Thyroid gland (tissue), 4 donors: ENCODE measurements around the gene ATP1A4. TPM values are rescaled to one million over a fixed set of nuclear protein-coding genes. Genes with fewer than 3 reads are reported as not detected.
"Not testable (repeated sequence)": the region's sequence is repeated elsewhere in the genome, so short reads cannot be mapped to it uniquely, and the experiment has no call there.

Experiments
- DNase-seq, 2 donors: peaks; one replicate each; pipeline ENCODE4 v3.0.0-alpha.2; 2019
- H3K27ac ChIP-seq, 3 donors: fragments of 200-600 bp; sonication (generic); 1 replicate in 2 of 3; 2 replicates in 1 of 3; pipeline ENCODE4 v1.5.1; 2016 to 2019; ENCODE audit warnings: mild to moderate bottlenecking in 1 of 3, moderate library complexity in 1 of 3
- H3K27me3 ChIP-seq: fragments of 200-600 bp; sonication (generic); one replicate; pipeline ENCODE4 v1.5.1; 2019
- H3K36me3 ChIP-seq, 2 donors: fragments of 200-600 bp; sonication (generic); one replicate each; pipeline ENCODE4 v1.5.1; 2016 to 2019
- H3K4me1 ChIP-seq, 2 donors: fragments of 200-600 bp; sonication (generic); one replicate each; pipeline ENCODE4 v1.5.1; 2017 to 2019
- H3K4me3 ChIP-seq, 3 donors: fragments of 200-600 bp; sonication (generic); replicated peaks in 1 of 3; 1 replicate in 2 of 3; 2 replicates in 1 of 3; pipeline ENCODE4 v1.5.1; 2016; ENCODE audit warnings: mild to moderate bottlenecking in 1 of 3
- H3K9me3 ChIP-seq: fragments of 200-600 bp; sonication (generic); one replicate; pipeline ENCODE4 v1.5.1; 2017
- CTCF ChIP-seq, 6 experiments: fragments of 200-600 bp in 3 of 6; fragments of 450-650 bp in 3 of 6; sonication (generic) in 3 of 6; IDR thresholded peaks; one replicate each; pipeline ENCODE4 v1.5.1; 2016 to 2019; ENCODE audit warnings: antibody characterized with exemption in 6 of 6, mild to moderate bottlenecking in 2 of 6, inconsistent platforms in 1 of 6, moderate library complexity in 1 of 6
- POLR2A ChIP-seq, 2 donors: fragments of 450-650 bp; IDR thresholded peaks; one replicate each; pipeline ENCODE4 v1.6.1; 2017; ENCODE audit warnings: antibody characterized with exemption in 2 of 2, mild to moderate bottlenecking in 2 of 2, moderate library complexity in 1 of 2
- WGBS, 2 donors: methylation state at CpG; one replicate each; pipeline ENCODE4 v1.1.5; 2017; 5-methylcytosine and 5-hydroxymethylcytosine counted together
- intact Hi-C: fragments of 100-400 bp; cut with DNase I; formaldehyde crosslinking; loops from one replicate; pipeline ENCODE4 v1.15.1; 2023
- total RNA-seq, 4 donors: library from RNA; depleted of rRNA; stranded (reverse); fragments of >200 nt; gene quantifications; one replicate each; pipeline ENCODE4 v1.2.3, GENCODE V29; 2016

The ATP1A4 gene
- total RNA-seq, 4 donors from 2014 or later: not detected

GRCh38 chr1:160122978-160123495 is 28.4 kb upstream of the ATP1A4 start:
- no peaks in the 10 kb centered on the region for H3K9me3 ChIP-seq
- no peak overlapping the region for H3K4me3 ChIP-seq
- TF ChIP-seq POLR2A (IDR thresholded peaks at IDR 0.05) (no peak), CTCF (IDR thresholded peaks at IDR 0.05) (no peak)
- H3K27ac ChIP-seq: no peak overlapping the region
- WGBS, 2 donors: 82 to 83% methylated on average over 11 to 15 of the region's 16 CpGs
- H3K36me3 ChIP-seq: no peaks in the 10 kb centered on the region
- intact Hi-C loops: no loop called here
- DNase-seq: no peak
- H3K4me1 ChIP-seq: peaks cover 6 to 17% of the 10 kb centered on the region in 2 donors
- H3K27me3 ChIP-seq: no peaks in the 10 kb centered on the region

GRCh38 chr1:160123726-160124125 is 27.7 kb upstream of the ATP1A4 start:
- Histone ChIP-seq H3K9me3 (no peaks in the 10 kb centered on the region), H3K36me3 (no peaks in the 10 kb centered on the region), H3K27me3 (no peaks in the 10 kb centered on the region), H3K4me1 (peaks cover 0 to 13% of the 10 kb centered on the region in 2 donors), H3K4me3 (no peak overlapping the region), H3K27ac (no peak overlapping the region)
- intact Hi-C loops: no loop called here
- no peak for TF ChIP-seq CTCF (IDR thresholded peaks at IDR 0.05)
- no peak for TF ChIP-seq POLR2A (IDR thresholded peaks at IDR 0.05)
- no peak for DNase-seq

- WGBS, 2 donors: 64 to 76% methylated on average over 8 of the region's 8 CpGs
- no peak for TF ChIP-seq POLR2A (IDR thresholded peaks at IDR 0.05)
- no peak for TF ChIP-seq CTCF (IDR thresholded peaks at IDR 0.05)
- Histone ChIP-seq H3K9me3 (no peaks in the 10 kb centered on the region), H3K27me3 (no peaks in the 10 kb centered on the region), H3K4me3 (no peak overlapping the region), H3K4me1 (peaks cover 0 to 13% of the 10 kb centered on the region in 2 donors), H3K27ac (no peak overlapping the region), H3K36me3 (no peaks in the 10 kb centered on the region)
- intact Hi-C loops: no loop called here
- DNase-seq: no peak
Observed at GRCh38 chr1:160124705-160125478, 26.5 kb upstream of the ATP1A4 start.

- Histone ChIP-seq H3K27ac (no peak overlapping the region), H3K4me3 (no peak overlapping the region), H3K9me3 (no peaks in the 10 kb centered on the region), H3K36me3 (no peaks in the 10 kb centered on the region), H3K27me3 (no peaks in the 10 kb centered on the region), H3K4me1 (peaks cover 0 to 13% of the 10 kb centered on the region in 2 donors)
- no peak for TF ChIP-seq CTCF (IDR thresholded peaks at IDR 0.05)
- no peak for TF ChIP-seq POLR2A (IDR thresholded peaks at IDR 0.05)
- WGBS, 2 donors: 75 to 76% methylated on average over 1 of the region's 1 CpG
- intact Hi-C loops: no loop called here
- no peak for DNase-seq
Observed at GRCh38 chr1:160125746-160126145, 25.7 kb upstream of the ATP1A4 start.

GRCh38 chr1:160126342-160126741 is 25.1 kb upstream of the ATP1A4 start:
- H3K9me3 ChIP-seq, H3K4me3 ChIP-seq, intact Hi-C loops, H3K36me3 ChIP-seq, H3K27ac ChIP-seq, H3K27me3 ChIP-seq, DNase-seq: not testable (repeated sequence)
- 71 to 72% methylated on average over 4 of the region's 4 CpGs for WGBS, 2 donors
- H3K4me1 ChIP-seq: peaks cover 0 to 13% of the 10 kb centered on the region in 2 donors
